ENCODE results near the gene TMEM127. TPM values are rescaled to one million over a fixed set of nuclear protein-coding genes. Genes with fewer than 3 reads are reported as not detected.

The TMEM127 gene
- total and polyA plus RNA-seq, 2 donors (not counting 1 experiment from before 2014, with no cell fraction given): 21.5 to 48.0 TPM

DNA sequence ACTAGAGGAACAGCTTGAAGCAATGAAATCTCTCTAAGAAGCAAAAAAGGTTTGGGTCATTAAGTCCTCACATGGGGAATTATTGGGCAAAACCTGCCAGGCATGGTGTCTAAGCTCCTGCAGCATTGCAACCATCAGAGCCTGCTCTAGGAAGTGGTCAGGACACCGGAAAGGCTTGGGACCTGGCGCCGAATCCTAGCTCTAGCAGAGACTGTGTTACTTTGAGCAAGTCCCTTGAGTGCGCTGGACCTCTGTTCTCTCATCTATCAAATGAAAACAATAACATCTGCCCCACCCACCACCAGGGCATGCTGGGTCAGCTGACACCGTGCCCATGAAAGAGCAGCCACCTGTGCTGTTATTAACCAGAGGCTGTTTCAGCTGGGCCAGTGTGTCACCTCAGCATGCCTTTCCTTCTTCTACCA is 6.3 kb downstream of the TMEM127 start:
- H3K36me3 ChIP-seq (replicated peaks in 1 of 2; ENCODE audit: control extremely low read depth in 1 of 2, control insufficient read depth in 1 of 2, extremely low read depth in 1 of 2, insufficient read depth in 2 of 2, low read length in 1 of 2): peaks cover 0 to 39% of the 10 kb centered on the region in 2 experiments
- Mint-ChIP-seq H3K4me1 (peaks cover 82% of the 10 kb centered on the region), H3K9me3 (ENCODE audit: insufficient read depth) (no peaks in the 10 kb centered on the region), H3K27me3 (no peaks in the 10 kb centered on the region), H3K27ac (peak overlapping the region; percentile 92), H3K4me3 (peak overlapping the region; percentile 64)
- peak overlapping the region; percentile 44 to 64 for H3K27ac ChIP-seq (ENCODE audit: low read length in 2 of 2)
- 51% methylated on average over 5 of the region's 5 CpGs for WGBS (ENCODE audit: insufficient coverage)
- H2AFZ ChIP-seq (ENCODE audit: insufficient read depth, low read depth, low read length, poor library complexity, severe bottlenecking): no peak overlapping the region
- no peaks in the 10 kb centered on the region for H3K9me3 ChIP-seq (ENCODE audit: control extremely low read depth in 1 of 3, control insufficient read depth in 2 of 3, insufficient read depth in 1 of 3, low read length in 2 of 3)
- peaks cover 72 to 80% of the 10 kb centered on the region in 2 donors for H3K4me1 ChIP-seq (ENCODE audit: control insufficient read depth in 2 of 2, insufficient read depth in 2 of 2, low read length in 2 of 2)
- no peak overlapping the region for H3K9ac ChIP-seq (ENCODE audit: low read length)
- no peaks in the 10 kb centered on the region for H3K27me3 ChIP-seq (replicated peaks in 1 of 4; ENCODE audit: control extremely low read depth in 1 of 4, control insufficient read depth in 3 of 4, insufficient read depth in 4 of 4, low read length in 3 of 4)
- ChIA-PET CTCF (interaction anchor here (0.8 to 5.1 kb wide), 11 partner anchors 9 to 267 kb away, joined by 3 to 39 read pairs (median 9); partner anchors contain the start of genes ANKRD36C, ASTL and STARD7), POLR2A (interaction anchor here (1.2 to 2.6 kb wide), 2 partner anchors 18 to 51 kb away, joined by 5 to 14 read pairs; partner anchors contain the start of gene STARD7)
- TF ChIP-seq EZH2 (IDR thresholded peaks at IDR 0.05; ENCODE audit: borderline replicate concordance, insufficient read depth, low read depth, low read length, poor library complexity, severe bottlenecking): no peak
- TF ChIP-seq, protein P1, sequence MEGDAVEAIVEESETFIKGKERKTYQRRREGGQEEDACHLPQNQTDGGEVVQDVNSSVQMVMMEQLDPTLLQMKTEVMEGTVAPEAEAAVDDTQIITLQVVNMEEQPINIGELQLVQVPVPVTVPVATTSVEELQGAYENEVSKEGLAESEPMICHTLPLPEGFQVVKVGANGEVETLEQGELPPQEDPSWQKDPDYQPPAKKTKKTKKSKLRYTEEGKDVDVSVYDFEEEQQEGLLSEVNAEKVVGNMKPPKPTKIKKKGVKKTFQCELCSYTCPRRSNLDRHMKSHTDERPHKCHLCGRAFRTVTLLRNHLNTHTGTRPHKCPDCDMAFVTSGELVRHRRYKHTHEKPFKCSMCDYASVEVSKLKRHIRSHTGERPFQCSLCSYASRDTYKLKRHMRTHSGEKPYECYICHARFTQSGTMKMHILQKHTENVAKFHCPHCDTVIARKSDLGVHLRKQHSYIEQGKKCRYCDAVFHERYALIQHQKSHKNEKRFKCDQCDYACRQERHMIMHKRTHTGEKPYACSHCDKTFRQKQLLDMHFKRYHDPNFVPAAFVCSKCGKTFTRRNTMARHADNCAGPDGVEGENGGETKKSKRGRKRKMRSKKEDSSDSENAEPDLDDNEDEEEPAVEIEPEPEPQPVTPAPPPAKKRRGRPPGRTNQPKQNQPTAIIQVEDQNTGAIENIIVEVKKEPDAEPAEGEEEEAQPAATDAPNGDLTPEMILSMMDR (IDR thresholded peaks at IDR 0.05): no peak
- H3K79me2 ChIP-seq (ENCODE audit: control insufficient read depth, insufficient read depth, low read length): peaks cover 90% of the 10 kb centered on the region
- DNase-seq (peak; percentile 51), ATAC-seq (ENCODE audit: low read depth) (peak; percentile 56)
- H4K20me1 ChIP-seq (ENCODE audit: control insufficient read depth, insufficient read depth, low read length, poor library complexity, severe bottlenecking): peaks cover 47% of the 10 kb centered on the region
- peak overlapping the region; percentile 51 for H3K4me2 ChIP-seq (replicated peaks; ENCODE audit: low read depth, low read length, poor library complexity, severe bottlenecking)
- intact Hi-C loops (cut with micrococcal nuclease): no loop called here
- H3K4me3 ChIP-seq (ENCODE audit: control extremely low read depth in 1 of 5, extremely low read depth in 1 of 5, insufficient read depth in 1 of 5, low read depth in 2 of 5, low read length in 4 of 5): no peak overlapping the region
